ENCODE data around the gene KIFAP3. TPM values are rescaled to one million over a fixed set of nuclear protein-coding genes. Genes with fewer than 3 reads are reported as not detected.

The KIFAP3 gene
- total and polyA plus RNA-seq, 7 donors: 14.4 to 36.7 (median 28.1) TPM

DNA sequence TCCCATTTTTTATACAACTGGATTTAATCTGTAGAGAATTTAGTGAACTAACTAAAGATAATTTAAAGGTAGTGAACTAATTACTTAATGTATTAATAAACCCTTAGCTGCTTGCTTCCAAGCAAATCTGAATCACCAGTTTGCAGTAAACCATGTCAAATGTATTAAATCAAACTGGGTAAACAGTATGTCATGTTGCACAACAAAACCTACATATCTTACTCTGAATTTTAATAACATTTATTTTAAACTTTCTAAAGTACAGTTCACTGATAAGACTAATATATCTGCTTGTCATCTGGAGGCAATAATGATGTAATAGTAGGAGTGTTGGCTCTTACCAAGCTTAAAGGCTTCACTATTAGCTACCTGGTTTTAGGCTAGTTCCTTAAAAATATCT, 128.3 kb downstream of the KIFAP3 start:
- DNase-seq: no peak
- no peaks in the 10 kb centered on the region for H3K9me3 ChIP-seq
- H3K27ac ChIP-seq: no peak overlapping the region
- intact Hi-C loops (cut with DNase I): no loop called here
- H3K4me1 ChIP-seq: peaks cover 0 to 14% (median 8%) of the 10 kb centered on the region in 4 donors
- no peaks in the 10 kb centered on the region for H3K27me3 ChIP-seq
- H3K4me3 ChIP-seq: no peak overlapping the region
- peaks cover 0 to 10% (median 2%) of the 10 kb centered on the region in 4 donors for H3K36me3 ChIP-seq
- TF ChIP-seq, protein P1, sequence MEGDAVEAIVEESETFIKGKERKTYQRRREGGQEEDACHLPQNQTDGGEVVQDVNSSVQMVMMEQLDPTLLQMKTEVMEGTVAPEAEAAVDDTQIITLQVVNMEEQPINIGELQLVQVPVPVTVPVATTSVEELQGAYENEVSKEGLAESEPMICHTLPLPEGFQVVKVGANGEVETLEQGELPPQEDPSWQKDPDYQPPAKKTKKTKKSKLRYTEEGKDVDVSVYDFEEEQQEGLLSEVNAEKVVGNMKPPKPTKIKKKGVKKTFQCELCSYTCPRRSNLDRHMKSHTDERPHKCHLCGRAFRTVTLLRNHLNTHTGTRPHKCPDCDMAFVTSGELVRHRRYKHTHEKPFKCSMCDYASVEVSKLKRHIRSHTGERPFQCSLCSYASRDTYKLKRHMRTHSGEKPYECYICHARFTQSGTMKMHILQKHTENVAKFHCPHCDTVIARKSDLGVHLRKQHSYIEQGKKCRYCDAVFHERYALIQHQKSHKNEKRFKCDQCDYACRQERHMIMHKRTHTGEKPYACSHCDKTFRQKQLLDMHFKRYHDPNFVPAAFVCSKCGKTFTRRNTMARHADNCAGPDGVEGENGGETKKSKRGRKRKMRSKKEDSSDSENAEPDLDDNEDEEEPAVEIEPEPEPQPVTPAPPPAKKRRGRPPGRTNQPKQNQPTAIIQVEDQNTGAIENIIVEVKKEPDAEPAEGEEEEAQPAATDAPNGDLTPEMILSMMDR (IDR thresholded peaks at IDR 0.05): no peak
- TF ChIP-seq EP300 (IDR thresholded peaks at IDR 0.05): no peak
- no peak for TF ChIP-seq POLR2A (IDR thresholded peaks at IDR 0.05)
- no peak for TF ChIP-seq POLR2AphosphoS5 (IDR thresholded peaks at IDR 0.05)

DNA sequence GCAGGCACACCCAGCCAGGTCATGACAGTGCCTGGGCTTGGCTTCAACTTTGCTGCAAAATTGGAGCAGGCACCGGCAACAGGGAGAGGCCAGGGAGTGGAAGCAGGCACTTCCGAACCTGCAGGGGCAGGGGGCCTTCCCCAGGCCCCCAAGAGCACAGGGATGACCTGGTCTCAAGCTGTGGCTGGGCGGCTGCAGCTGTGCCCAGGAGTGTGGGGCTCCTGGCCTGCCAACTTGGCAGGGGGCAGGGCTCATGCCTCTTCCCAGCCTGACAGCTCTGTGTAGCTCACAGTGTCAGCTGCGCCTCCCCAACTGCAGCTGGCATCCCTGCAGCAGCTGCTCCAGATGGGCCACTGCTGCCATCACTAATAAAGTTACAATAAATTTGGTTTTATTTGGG, 129.3 kb downstream of the KIFAP3 start:
- peaks cover 0 to 10% (median 2%) of the 10 kb centered on the region in 4 donors for H3K36me3 ChIP-seq

DNA sequence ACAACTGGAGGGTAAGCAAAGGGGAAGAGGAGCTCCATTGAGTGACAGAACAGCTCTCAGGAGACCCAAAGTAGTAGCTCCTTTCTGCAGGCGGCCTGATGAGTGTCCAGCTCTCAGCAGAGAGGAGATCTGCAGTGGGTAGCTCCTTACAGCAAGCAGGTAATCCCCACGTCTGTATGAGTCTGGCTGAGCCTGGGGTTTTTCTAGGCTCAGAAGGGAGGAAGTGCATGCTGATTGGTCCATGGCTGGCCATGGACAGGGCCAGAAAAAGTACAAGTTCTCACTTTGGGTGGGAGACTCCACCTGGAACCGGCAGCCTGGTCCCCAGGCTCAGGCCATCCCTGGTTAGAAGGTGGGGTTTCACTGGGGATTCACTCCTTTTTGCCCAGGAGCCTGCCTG, 129.9 kb downstream of the KIFAP3 start:
- WGBS, 2 donors: 92 to 94% methylated on average over 3 of the region's 3 CpGs
- peaks cover 0 to 10% (median 2%) of the 10 kb centered on the region in 4 donors for H3K36me3 ChIP-seq
- H3K27me3 ChIP-seq: no peaks in the 10 kb centered on the region
- intact Hi-C loops (cut with DNase I): no loop called here
- peaks cover 0 to 14% (median 8%) of the 10 kb centered on the region in 4 donors for H3K4me1 ChIP-seq
- no peaks in the 10 kb centered on the region for H3K9me3 ChIP-seq
- no peak overlapping the region for H3K27ac ChIP-seq
- no peak overlapping the region for H3K4me3 ChIP-seq
- DNase-seq: no peak
- no peak for TF ChIP-seq EP300 (IDR thresholded peaks at IDR 0.05)
- TF ChIP-seq POLR2A (IDR thresholded peaks at IDR 0.05): no peak
- TF ChIP-seq, protein P1 (IDR thresholded peaks at IDR 0.05): no peak
- no peak for TF ChIP-seq POLR2AphosphoS5 (IDR thresholded peaks at IDR 0.05)

More for the DNA sequence above, 129.3 kb downstream of the KIFAP3 start:
- Histone ChIP-seq H3K4me1 (peaks cover 0 to 14% (median 8%) of the 10 kb centered on the region in 4 donors), H3K27ac (no peak overlapping the region), H3K4me3 (no peak overlapping the region), H3K9me3 (no peaks in the 10 kb centered on the region), H3K27me3 (no peaks in the 10 kb centered on the region)
- 83 to 92% methylated on average over 4 of the region's 4 CpGs for WGBS, 2 donors
- intact Hi-C loops (cut with DNase I): no loop called here
- TF ChIP-seq EP300 (IDR thresholded peaks at IDR 0.05): no peak
- TF ChIP-seq POLR2A (IDR thresholded peaks at IDR 0.05): no peak
- TF ChIP-seq, protein P1 (IDR thresholded peaks at IDR 0.05): no peak
- TF ChIP-seq POLR2AphosphoS5 (IDR thresholded peaks at IDR 0.05): no peak
- DNase-seq: peak; percentile 53

DNA sequence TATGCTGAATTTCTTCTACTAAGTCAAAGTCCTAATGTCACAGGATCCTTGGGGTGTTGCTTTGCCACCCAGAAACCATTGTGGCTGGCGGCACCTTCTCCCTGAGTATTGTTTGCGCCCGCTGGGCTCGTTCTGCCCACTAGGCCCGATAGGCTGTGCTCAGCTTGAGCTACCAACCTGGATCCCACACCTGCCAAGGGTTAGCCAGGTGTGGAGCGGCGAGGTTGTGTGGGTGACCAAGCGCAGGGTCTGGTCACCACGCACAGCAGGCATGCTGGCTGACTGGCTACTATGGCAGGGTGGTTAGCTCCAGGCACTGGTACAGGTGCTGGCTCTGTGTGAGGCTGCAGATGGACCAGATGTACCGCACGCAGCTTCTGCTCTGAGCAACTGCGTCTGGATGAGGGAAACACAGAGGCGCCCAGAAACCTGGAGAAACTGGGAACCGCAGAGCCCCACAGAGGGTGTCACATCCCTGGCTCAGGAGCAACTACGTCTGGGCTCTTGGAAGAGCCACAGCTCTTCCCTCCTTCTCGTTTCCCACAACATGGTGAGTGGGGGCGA, 130.4 kb downstream of the KIFAP3 start:
- TF ChIP-seq POLR2AphosphoS5 (IDR thresholded peaks at IDR 0.05): no peak
- TF ChIP-seq POLR2A (IDR thresholded peaks at IDR 0.05): no peak
- no peak for TF ChIP-seq EP300 (IDR thresholded peaks at IDR 0.05)
- TF ChIP-seq, protein P1 (IDR thresholded peaks at IDR 0.05): no peak
- Histone ChIP-seq H3K9me3 (no peaks in the 10 kb centered on the region), H3K27ac (no peak overlapping the region), H3K4me1 (peaks cover 0 to 14% (median 8%) of the 10 kb centered on the region in 4 donors), H3K27me3 (no peaks in the 10 kb centered on the region), H3K4me3 (no peak overlapping the region), H3K36me3 (peaks cover 0 to 10% (median 2%) of the 10 kb centered on the region in 4 donors)
- 89% methylated on average over 17 of the region's 17 CpGs for WGBS, 2 donors
- DNase-seq: peak; percentile 46
- intact Hi-C loops (cut with DNase I): no loop called here
